Measurements from ENCODE around the gene ZC3H13. TPM values are rescaled to one million over a fixed set of nuclear protein-coding genes. Genes with fewer than 3 reads are reported as not detected.

ZC3H13 gene
- total RNA-seq, 2 experiments from 2014 or later: 27.2 to 43.9 TPM

- Histone ChIP-seq H3K4me1 (ENCODE audit: insufficient read depth, low read length, poor library complexity, severe bottlenecking) (no peaks in the 10 kb centered on the region), H3K27ac (ENCODE audit: low read depth, low read length, poor library complexity, severe bottlenecking) (no peak overlapping the region), H3K36me3 (ENCODE audit: insufficient read depth, low read length) (peaks cover 31% of the 10 kb centered on the region), H3K9me2 (ENCODE audit: insufficient read depth, low read length) (no peaks in the 10 kb centered on the region), H3K4me2 (ENCODE audit: low read length) (no peak overlapping the region), H3K4me3 (ENCODE audit: low read depth, low read length, poor library complexity, severe bottlenecking) (no peak overlapping the region), H3K79me2 (ENCODE audit: insufficient read depth, low read depth, low read length) (no peaks in the 10 kb centered on the region), H4K20me1 (ENCODE audit: insufficient read depth, low read length) (no peaks in the 10 kb centered on the region), H3K9me3 (ENCODE audit: low read length) (no peaks in the 10 kb centered on the region), H2AFZ (ENCODE audit: low read length) (no peak overlapping the region)
- CTCF ChIA-PET (ENCODE audit: unreplicated experiment): no interaction called here
- intact Hi-C loops (cut with micrococcal nuclease; ENCODE audit: unreplicated experiment): no loop called here
- no peak for DNase-seq (ENCODE audit: low spot score)
- POLR2A ChIA-PET: interaction anchor here (0.5 kb wide), 1 partner anchor 76 kb away, joined by 4 read pairs; no protein-coding TSS in a partner anchor
- no TSS peak for BruUV-seq (replicated peaks)
- no peak for TF ChIP-seq EZH2phosphoT487 (IDR thresholded peaks at IDR 0.05; ENCODE audit: borderline replicate concordance, low read depth, low read length)
- no peak for TF ChIP-seq CTCF (conservative IDR thresholded peaks at IDR 0.05; ENCODE audit: low read length)
Observed at GRCh38 chr13:45953082-45953481, 99.5 kb downstream of the ZC3H13 start.

GRCh38 chr13:45951724-45952123 is 100.8 kb downstream of the ZC3H13 start:
- Histone ChIP-seq H2AFZ (ENCODE audit: low read length) (no peak overlapping the region), H3K4me1 (ENCODE audit: insufficient read depth, low read length, poor library complexity, severe bottlenecking) (no peaks in the 10 kb centered on the region), H3K79me2 (ENCODE audit: insufficient read depth, low read depth, low read length) (no peaks in the 10 kb centered on the region), H3K4me3 (ENCODE audit: low read depth, low read length, poor library complexity, severe bottlenecking) (no peak overlapping the region), H3K9me3 (ENCODE audit: low read length) (no peaks in the 10 kb centered on the region), H3K27ac (ENCODE audit: low read depth, low read length, poor library complexity, severe bottlenecking) (no peak overlapping the region), H3K36me3 (ENCODE audit: insufficient read depth, low read length) (peaks cover 18% of the 10 kb centered on the region), H3K9me2 (ENCODE audit: insufficient read depth, low read length) (no peaks in the 10 kb centered on the region), H3K4me2 (ENCODE audit: low read length) (no peak overlapping the region), H4K20me1 (ENCODE audit: insufficient read depth, low read length) (no peaks in the 10 kb centered on the region)
- POLR2A ChIA-PET: no interaction called here
- TF ChIP-seq EZH2phosphoT487 (IDR thresholded peaks at IDR 0.05; ENCODE audit: borderline replicate concordance, low read depth, low read length) (no peak), CTCF (conservative IDR thresholded peaks at IDR 0.05; ENCODE audit: low read length) (no peak)
- BruUV-seq (replicated peaks): no TSS peak
- CTCF ChIA-PET (ENCODE audit: unreplicated experiment): no interaction called here
- intact Hi-C loops (cut with micrococcal nuclease; ENCODE audit: unreplicated experiment): no loop called here
- no peak for DNase-seq (ENCODE audit: low spot score)

GRCh38 chr13:45951166-45951565 is 101.4 kb downstream of the ZC3H13 start:
- Histone ChIP-seq H3K27ac (ENCODE audit: low read depth, low read length, poor library complexity, severe bottlenecking) (no peak overlapping the region), H3K9me3 (ENCODE audit: low read length) (no peaks in the 10 kb centered on the region), H3K4me1 (ENCODE audit: insufficient read depth, low read length, poor library complexity, severe bottlenecking) (no peaks in the 10 kb centered on the region), H3K36me3 (ENCODE audit: insufficient read depth, low read length) (peaks cover 12% of the 10 kb centered on the region; the same call in 1 of the 2 replicates), H3K4me3 (ENCODE audit: low read depth, low read length, poor library complexity, severe bottlenecking) (no peak overlapping the region), H4K20me1 (ENCODE audit: insufficient read depth, low read length) (no peaks in the 10 kb centered on the region), H3K4me2 (ENCODE audit: low read length) (no peak overlapping the region), H3K9me2 (ENCODE audit: insufficient read depth, low read length) (no peaks in the 10 kb centered on the region), H2AFZ (ENCODE audit: low read length) (no peak overlapping the region), H3K79me2 (ENCODE audit: insufficient read depth, low read depth, low read length) (no peaks in the 10 kb centered on the region)
- no peak for DNase-seq (ENCODE audit: low spot score)
- intact Hi-C loops (cut with micrococcal nuclease; ENCODE audit: unreplicated experiment): no loop called here
- TF ChIP-seq EZH2phosphoT487 (IDR thresholded peaks at IDR 0.05; ENCODE audit: borderline replicate concordance, low read depth, low read length) (no peak), CTCF (conservative IDR thresholded peaks at IDR 0.05; ENCODE audit: low read length) (no peak)
- no TSS peak for BruUV-seq (replicated peaks)
- ChIA-PET POLR2A (no interaction called here), CTCF (ENCODE audit: unreplicated experiment) (no interaction called here)

Data from OCI-LY7 (cell line).